HG03354 (cell line): ENCODE data around the gene XPO5.
"Not testable (repeated sequence)": the region's sequence is repeated elsewhere in the genome, so short reads cannot be mapped to it uniquely, and the experiment has no call there.

Source experiments
- ATAC-seq: cut with Tn5 transposase; IDR thresholded peaks from one replicate; pipeline ENCODE4 v1.9.1; 2021; ENCODE audit warnings: mild to moderate bottlenecking; ENCODE audit not compliant: unreplicated experiment, poor library complexity, severe bottlenecking

Gene XPO5

GRCh38 chr6:43589564-43589963 is 13.7 kb upstream of the XPO5 start:
- not testable (repeated sequence) for ATAC-seq

- ATAC-seq: no peak
Measured at GRCh38 chr6:43588194-43588593, 12.4 kb upstream of the XPO5 start.

- no peak for ATAC-seq
Measured at GRCh38 chr6:43584892-43585570, 9.2 kb upstream of the XPO5 start.

GRCh38 chr6:43582911-43583310 is 7.1 kb upstream of the XPO5 start:
- no peak for ATAC-seq

GRCh38 chr6:43579171-43579570 is 3.3 kb upstream of the XPO5 start:
- ATAC-seq: no peak

- ATAC-seq: no peak
Measured at GRCh38 chr6:43578748-43579147, 2.9 kb upstream of the XPO5 start.

GRCh38 chr6:43575105-43575771 is 600 bp downstream of the XPO5 start:
- no peak for ATAC-seq

- ATAC-seq: no peak
Measured at GRCh38 chr6:43572015-43572414, 3.8 kb downstream of the XPO5 start.

GRCh38 chr6:43570876-43571441 is 4.9 kb downstream of the XPO5 start:
- ATAC-seq: no peak

- no peak for ATAC-seq
Measured at GRCh38 chr6:43559328-43559727, 16.5 kb downstream of the XPO5 start.

GRCh38 chr6:43557620-43558019 is 18.2 kb downstream of the XPO5 start:
- ATAC-seq: not testable (repeated sequence)

GRCh38 chr6:43547222-43547621 is 28.6 kb downstream of the XPO5 start:
- no peak for ATAC-seq

GRCh38 chr6:43544461-43544860 is 31.4 kb downstream of the XPO5 start:
- ATAC-seq: no peak

GRCh38 chr6:43541774-43542471 is 33.9 kb downstream of the XPO5 start:
- no peak for ATAC-seq

- ATAC-seq: no peak
Measured at GRCh38 chr6:43540507-43540906, 35.3 kb downstream of the XPO5 start.

- not testable (repeated sequence) for ATAC-seq
Measured at GRCh38 chr6:43539409-43539808, 36.4 kb downstream of the XPO5 start.

GRCh38 chr6:43538986-43539385 is 36.9 kb downstream of the XPO5 start:
- not testable (repeated sequence) for ATAC-seq

- no peak for ATAC-seq
Measured at GRCh38 chr6:43532201-43532600, 43.6 kb downstream of the XPO5 start.

- no peak for ATAC-seq
Measured at GRCh38 chr6:43524483-43524961, 51.3 kb downstream of the XPO5 start.

- no peak for ATAC-seq
Measured at GRCh38 chr6:43523284-43523683, 52.6 kb downstream of the XPO5 start.
